Glutamatergic neuron (in vitro differentiated cells): Measurements from ENCODE around the gene ACAP1. TPM values are rescaled to one million over a fixed set of nuclear protein-coding genes. Genes with fewer than 3 reads are reported as not detected.
"Not testable (repeated sequence)": the region's sequence is repeated elsewhere in the genome, so short reads cannot be mapped to it uniquely, and the experiment has no call there.

Experiments used
- DNase-seq: peaks from one replicate; pipeline ENCODE4 v3.0.0; 2022
- H3K27ac Mint-ChIP-seq: one replicate; pipeline ENCODE4 v1.8.0; 2020; ENCODE audit warnings: mild to moderate bottlenecking, mixed read lengths, inconsistent platforms; ENCODE audit not compliant: unreplicated experiment
- H3K27me3 Mint-ChIP-seq: one replicate; pipeline ENCODE4 v1.8.0; 2020; ENCODE audit warnings: mild to moderate bottlenecking, moderate library complexity, mixed read lengths, inconsistent platforms; ENCODE audit not compliant: unreplicated experiment
- H3K36me3 Mint-ChIP-seq: one replicate; pipeline ENCODE4 v1.8.0; 2020; ENCODE audit warnings: mild to moderate bottlenecking, mixed read lengths, inconsistent platforms; ENCODE audit not compliant: unreplicated experiment
- H3K4me1 Mint-ChIP-seq: one replicate; pipeline ENCODE4 v1.8.0; 2020; ENCODE audit warnings: mild to moderate bottlenecking, low read depth, mixed read lengths, inconsistent platforms; ENCODE audit not compliant: unreplicated experiment
- H3K4me3 Mint-ChIP-seq: one replicate; pipeline ENCODE4 v1.8.0; 2020; ENCODE audit warnings: mild to moderate bottlenecking, mixed read lengths, inconsistent platforms; ENCODE audit not compliant: unreplicated experiment
- H3K9me3 Mint-ChIP-seq: one replicate; pipeline ENCODE4 v1.8.0; 2020; ENCODE audit warnings: mild to moderate bottlenecking, moderate library complexity, mixed read lengths, inconsistent platforms; ENCODE audit not compliant: unreplicated experiment
- CTCF ChIP-seq: fragments of 200-600 bp; sonication (generic); IDR thresholded peaks from one replicate; pipeline ENCODE4 v1.5.0; 2021; ENCODE audit not compliant: partially characterized antibody, unreplicated experiment
- total RNA-seq: library from RNA; stranded (reverse); fragmentation: NEBNext Ultra II Directional; extraction: Animal tissue kit (Norgen Biotek cat#: 25700); gene quantifications from one replicate; pipeline ENCODE4 v1.2.1, GENCODE V29; 2021; ENCODE audit not compliant: unreplicated experiment

ACAP1 gene
- total RNA-seq, 1 donor from 2014 or later, result not detected

DNA sequence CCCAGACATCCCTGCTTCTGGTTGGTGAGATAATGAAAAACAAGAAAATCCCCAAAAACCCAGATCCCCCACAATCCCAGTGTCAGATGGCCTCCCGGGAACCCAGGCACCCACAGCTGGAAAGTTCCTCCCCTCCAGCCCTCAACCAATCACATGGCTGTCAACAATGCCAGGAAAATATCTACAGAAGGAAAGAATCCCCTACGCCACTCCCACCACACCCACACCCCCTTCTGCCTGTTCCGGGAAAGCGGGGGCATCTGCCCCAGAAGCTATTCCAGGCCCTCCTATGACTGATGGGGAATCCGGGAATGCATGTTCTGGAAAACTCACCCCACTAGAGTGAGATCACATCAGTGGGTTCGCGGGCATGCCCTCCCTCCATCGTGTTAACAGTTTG lies 20.4 kb downstream of the ACAP1 start:
- Mint-ChIP-seq H3K4me3 (no peak overlapping the region), H3K9me3 (peaks cover 6% of the 10 kb centered on the region), H3K27ac (no peak overlapping the region), H3K4me1 (peaks cover 4% of the 10 kb centered on the region), H3K27me3 (peaks cover 8% of the 10 kb centered on the region), H3K36me3 (no peaks in the 10 kb centered on the region)
- no peak for TF ChIP-seq CTCF
- no peak for DNase-seq

DNA sequence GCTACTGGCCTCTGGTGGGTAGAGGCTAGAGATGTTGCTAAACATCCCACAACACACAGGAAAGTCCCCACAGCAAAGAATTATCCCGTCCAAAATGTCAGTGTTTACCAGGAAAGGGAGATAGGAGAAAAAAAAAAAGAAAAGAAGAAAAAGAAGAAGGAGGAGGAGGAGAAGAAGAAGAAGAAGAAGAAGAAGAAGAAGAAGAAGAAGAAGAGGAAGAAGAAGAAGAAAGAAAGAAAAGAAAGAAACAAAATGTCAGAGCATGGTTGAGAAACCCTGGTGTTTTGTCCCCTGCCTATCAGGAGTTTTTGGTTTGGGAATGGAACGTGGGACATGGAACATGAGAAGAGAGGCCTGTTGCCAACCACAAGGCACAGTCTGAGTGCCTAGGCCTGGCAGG lies 21.1 kb downstream of the ACAP1 start:
- peaks cover 6% of the 10 kb centered on the region for H3K27me3 Mint-ChIP-seq
- peaks cover 5% of the 10 kb centered on the region for H3K9me3 Mint-ChIP-seq
- no peak for DNase-seq
- peaks cover 4% of the 10 kb centered on the region for H3K4me1 Mint-ChIP-seq
- H3K4me3 Mint-ChIP-seq, result no peak overlapping the region
- H3K36me3 Mint-ChIP-seq, result no peaks in the 10 kb centered on the region
- H3K27ac Mint-ChIP-seq, result no peak overlapping the region
- TF ChIP-seq CTCF, result no peak

DNA sequence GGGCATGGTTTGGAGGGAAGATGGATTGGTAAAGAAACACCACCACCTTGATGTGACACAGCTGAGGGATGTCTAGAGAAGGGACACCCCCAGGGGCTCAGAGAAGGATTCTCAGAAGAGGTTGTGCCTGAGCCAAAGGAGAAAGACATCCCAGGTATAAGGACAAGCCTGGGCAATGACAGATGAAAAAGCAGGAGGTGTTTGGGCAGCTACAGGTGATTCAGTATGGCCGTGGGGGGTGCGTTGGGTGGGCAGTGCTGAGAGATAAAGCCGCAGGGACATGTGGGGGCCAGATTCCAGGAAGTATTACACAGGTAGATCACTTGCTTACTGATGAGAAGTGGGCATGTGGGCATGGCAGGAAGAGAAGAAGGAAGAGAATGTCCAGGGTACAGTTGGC lies 25.6 kb downstream of the ACAP1 start:
- Mint-ChIP-seq H3K27ac (no peak overlapping the region), H3K4me3 (no peak overlapping the region), H3K4me1 (no peaks in the 10 kb centered on the region), H3K27me3 (peaks cover 3% of the 10 kb centered on the region), H3K36me3 (peaks cover 3% of the 10 kb centered on the region), H3K9me3 (peaks cover 3% of the 10 kb centered on the region)
- no peak for TF ChIP-seq CTCF
- no peak for DNase-seq

DNA sequence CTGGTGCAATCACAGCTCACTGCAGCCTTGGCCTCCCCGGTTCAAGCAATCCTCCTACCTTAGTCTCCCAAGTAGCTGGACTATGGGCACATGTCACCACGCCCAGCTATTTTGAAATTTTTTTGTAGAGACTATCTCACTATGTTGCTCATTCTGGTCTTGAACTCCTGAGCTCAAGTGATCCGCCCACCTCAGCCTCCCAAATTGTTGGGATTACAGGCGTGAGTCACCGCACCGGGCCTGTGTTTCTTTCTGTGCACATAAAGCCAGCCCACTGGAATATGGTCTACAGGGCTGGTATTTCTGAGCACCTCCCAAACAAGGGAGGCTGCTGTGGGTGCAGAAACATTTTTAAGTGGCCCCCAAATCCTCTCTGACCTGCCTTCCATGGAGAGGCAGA lies 27.0 kb downstream of the ACAP1 start:
- peaks cover 3% of the 10 kb centered on the region for H3K9me3 Mint-ChIP-seq
- no peaks in the 10 kb centered on the region for H3K27me3 Mint-ChIP-seq
- no peak for TF ChIP-seq CTCF
- H3K27ac Mint-ChIP-seq, result no peak overlapping the region
- no peaks in the 10 kb centered on the region for H3K4me1 Mint-ChIP-seq
- H3K36me3 Mint-ChIP-seq, result peaks cover 3% of the 10 kb centered on the region
- H3K4me3 Mint-ChIP-seq, result no peak overlapping the region
- DNase-seq, result no peak

DNA sequence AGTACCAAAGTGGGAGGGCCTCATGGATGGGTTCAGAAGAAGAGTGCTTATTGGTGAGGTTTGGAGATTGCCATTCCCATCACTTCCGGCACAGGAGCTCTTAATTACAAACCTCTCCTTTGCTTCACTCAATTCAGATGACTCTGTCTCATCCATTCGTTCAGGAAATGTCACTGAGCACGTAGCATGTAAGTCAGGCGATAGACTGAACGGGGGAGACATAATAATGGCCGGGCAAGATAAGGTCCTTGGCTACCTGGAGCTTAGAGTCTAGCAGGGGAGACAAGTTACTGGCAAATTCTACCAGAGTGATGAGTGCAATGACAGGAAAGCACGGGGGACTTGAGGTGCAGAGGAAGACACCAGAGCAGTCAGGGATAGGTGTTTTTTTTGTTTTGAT lies 29.6 kb downstream of the ACAP1 start:
- H3K4me1 Mint-ChIP-seq, DNase-seq, H3K4me3 Mint-ChIP-seq, H3K9me3 Mint-ChIP-seq, H3K36me3 Mint-ChIP-seq, H3K27me3 Mint-ChIP-seq, H3K27ac Mint-ChIP-seq: not testable (repeated sequence)

- H3K27me3 Mint-ChIP-seq, result peaks cover 1% of the 10 kb centered on the region
Observed at GRCh38 chr17:7367083-7367482, 30.8 kb downstream of the ACAP1 start.

More at GRCh38 chr17:7367083-7367482, 30.8 kb downstream of the ACAP1 start:
- no peak overlapping the region for H3K27ac Mint-ChIP-seq
- H3K9me3 Mint-ChIP-seq, result peaks cover 3% of the 10 kb centered on the region
- no peak for DNase-seq
- no peaks in the 10 kb centered on the region for H3K4me1 Mint-ChIP-seq
- TF ChIP-seq CTCF, result no peak
- no peak overlapping the region for H3K4me3 Mint-ChIP-seq
- H3K36me3 Mint-ChIP-seq, result peaks cover 3% of the 10 kb centered on the region
